ENCODE measurements around the gene TAOK3.

Gene TAOK3

GRCh38 chr12:118334939-118335567 is 37.7 kb downstream of the TAOK3 start:
- Histone ChIP-seq H3K36me3 (replicated peaks) (no peaks in the 10 kb centered on the region), H3K27ac (no peak overlapping the region), H3K4me3 (ENCODE audit: low read depth, low read length) (no peak overlapping the region), H3K27me3 (replicated peaks) (no peaks in the 10 kb centered on the region)
- DNase-seq, result no peak
- in situ Hi-C loops (cut with HindIII; ENCODE audit: low pct_ligation_motif_present, low sequenced_read_pairs), result no loop called here
- no peak for TF ChIP-seq CTCF (IDR thresholded peaks at IDR 0.05; ENCODE audit: low read depth, low read length, missing control alignments)

GRCh38 chr12:118334241-118334640 is 38.5 kb downstream of the TAOK3 start:
- in situ Hi-C loops (cut with HindIII; ENCODE audit: low pct_ligation_motif_present, low sequenced_read_pairs), result no loop called here
- H3K4me3 ChIP-seq (ENCODE audit: low read depth, low read length), result no peak overlapping the region
- TF ChIP-seq CTCF (IDR thresholded peaks at IDR 0.05; ENCODE audit: low read depth, low read length, missing control alignments), result no peak

GRCh38 chr12:118332511-118332910 is 40.2 kb downstream of the TAOK3 start:
- no peak overlapping the region for H3K27ac ChIP-seq
- no peak for TF ChIP-seq CTCF (IDR thresholded peaks at IDR 0.05; ENCODE audit: low read depth, low read length, missing control alignments)
- no peaks in the 10 kb centered on the region for H3K27me3 ChIP-seq (replicated peaks)
- no peak overlapping the region for H3K4me3 ChIP-seq (ENCODE audit: low read depth, low read length)
- in situ Hi-C loops (cut with HindIII; ENCODE audit: low pct_ligation_motif_present, low sequenced_read_pairs), result no loop called here
- no peak for DNase-seq
- H3K36me3 ChIP-seq (replicated peaks), result no peaks in the 10 kb centered on the region

More at GRCh38 chr12:118334241-118334640, 38.5 kb downstream of the TAOK3 start:
- H3K36me3 ChIP-seq (replicated peaks), result no peaks in the 10 kb centered on the region
- no peak overlapping the region for H3K27ac ChIP-seq
- no peaks in the 10 kb centered on the region for H3K27me3 ChIP-seq (replicated peaks)
- DNase-seq, result no peak

GRCh38 chr12:118330421-118331018 is 42.2 kb downstream of the TAOK3 start:
- Histone ChIP-seq H3K36me3 (replicated peaks) (no peaks in the 10 kb centered on the region), H3K4me3 (ENCODE audit: low read depth, low read length) (no peak overlapping the region), H3K27me3 (replicated peaks) (no peaks in the 10 kb centered on the region), H3K27ac (peak overlapping the region; percentile 53)
- DNase-seq, result peak; percentile 68
- TF ChIP-seq CTCF (IDR thresholded peaks at IDR 0.05; ENCODE audit: low read depth, low read length, missing control alignments), result no peak
- in situ Hi-C loops (cut with HindIII; ENCODE audit: low pct_ligation_motif_present, low sequenced_read_pairs), result no loop called here

- DNase-seq, result no peak
- no peak overlapping the region for H3K27ac ChIP-seq
- no peaks in the 10 kb centered on the region for H3K36me3 ChIP-seq (replicated peaks)
- in situ Hi-C loops (cut with HindIII; ENCODE audit: low pct_ligation_motif_present, low sequenced_read_pairs), result no loop called here
- no peaks in the 10 kb centered on the region for H3K27me3 ChIP-seq (replicated peaks)
- no peak overlapping the region for H3K4me3 ChIP-seq (ENCODE audit: low read depth, low read length)
- TF ChIP-seq CTCF (IDR thresholded peaks at IDR 0.05; ENCODE audit: low read depth, low read length, missing control alignments), result no peak
Observed at GRCh38 chr12:118328486-118329330, 44.0 kb downstream of the TAOK3 start.

Measured in brain microvascular endothelial cell (primary cell).